ACHN (cell line): Measurements from ENCODE around the gene NTHL1.
A peak's percentile ranks its signal among the peaks of the same experiment; 100 is the strongest.
"Not testable (repeated sequence)": the region's sequence is repeated elsewhere in the genome, so short reads cannot be mapped to it uniquely, and the experiment has no call there.

Experiments
- DNase-seq: peaks from one replicate; pipeline ENCODE4 v3.0.0-alpha.2; 2015
- in situ Hi-C: cut with HindIII; loops from 2 replicates; pipeline ENCODE4 v1.10.0; 2017; ENCODE audit warnings: low sequenced_read_pairs, low pct_ligation_motif_present, low pct_unique_long_range_greater_than_20kb

Gene NTHL1

GRCh38 chr16:2023092-2024031 lies 24.3 kb downstream of the NTHL1 start:
- in situ Hi-C loops = no loop called here
- DNase-seq = peak; percentile 90

- DNase-seq = peak; percentile 79
- in situ Hi-C loops = no loop called here
Measured at GRCh38 chr16:2022723-2023091, 24.9 kb downstream of the NTHL1 start.

GRCh38 chr16:2019921-2020831 lies 27.5 kb downstream of the NTHL1 start:
- DNase-seq = no peak
- in situ Hi-C loops = no loop called here

- DNase-seq = no peak
- in situ Hi-C loops = no loop called here
Measured at GRCh38 chr16:2019518-2019920, 28.1 kb downstream of the NTHL1 start, which contains the start of gene NPW. TSS of gene NPW (plus strand) at chr16:2019785.

GRCh38 chr16:2016407-2016922 lies 31.2 kb downstream of the NTHL1 start:
- in situ Hi-C loops = no loop called here
- DNase-seq = no peak

DNA sequence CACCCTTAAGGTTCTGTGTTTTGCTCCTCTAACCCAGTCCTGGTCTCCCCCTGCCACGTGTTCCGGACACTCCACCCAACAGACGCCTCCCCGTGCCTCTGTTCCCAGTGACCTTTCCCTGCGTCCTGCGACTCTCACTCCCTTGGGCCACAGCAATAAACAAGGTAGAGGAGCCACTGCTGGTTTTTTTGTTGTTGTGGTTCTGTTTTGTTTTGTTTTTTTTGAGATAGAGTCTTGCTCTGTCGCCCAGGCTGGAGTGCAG lies 31.8 kb downstream of the NTHL1 start:
- in situ Hi-C loops = no loop called here

GRCh38 chr16:2015117-2015946 lies 32.3 kb downstream of the NTHL1 start:
- in situ Hi-C loops = no loop called here
- no peak for DNase-seq

More for the DNA sequence above, 31.8 kb downstream of the NTHL1 start:
- DNase-seq = no peak

DNA sequence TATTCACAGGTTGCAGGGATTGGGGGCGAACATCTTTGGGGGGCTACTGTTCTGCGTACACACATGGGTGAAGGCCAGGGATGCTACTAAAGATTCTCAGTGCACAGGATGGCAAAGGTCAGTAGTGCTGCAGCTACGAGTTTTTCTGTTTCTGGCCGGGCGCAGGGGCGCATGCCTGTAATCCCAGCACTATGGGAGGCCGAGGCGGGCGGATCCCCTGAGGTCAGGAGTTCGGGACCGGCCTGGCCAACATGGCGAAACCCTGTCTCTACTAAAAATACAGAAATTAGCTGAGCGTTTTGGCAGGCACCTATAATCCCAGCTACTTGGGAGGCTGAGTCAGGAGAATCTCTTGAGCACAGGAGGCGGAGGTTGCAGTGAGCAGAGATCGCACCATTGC lies 34.1 kb downstream of the NTHL1 start:
- in situ Hi-C loops = no loop called here
- no peak for DNase-seq

DNA sequence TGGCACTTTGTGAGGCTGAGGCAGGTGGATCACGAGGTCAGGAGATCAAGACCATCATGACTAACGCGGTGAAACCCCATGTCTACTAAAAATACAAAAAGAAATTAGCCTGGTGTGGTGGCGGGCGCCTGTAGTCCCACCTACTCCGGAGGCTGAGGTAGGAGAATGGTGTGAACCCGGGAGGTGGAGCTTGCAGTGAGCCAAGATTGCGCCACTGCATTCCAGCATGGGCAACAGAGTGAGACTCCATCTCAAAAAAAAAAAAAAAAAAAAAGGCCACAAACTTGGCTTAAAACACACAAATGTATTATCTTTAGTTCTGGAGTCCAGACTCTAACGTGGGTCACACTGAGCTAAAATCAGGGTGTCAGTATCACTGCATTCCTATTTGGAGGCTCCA lies 35.9 kb downstream of the NTHL1 start:
- DNase-seq, in situ Hi-C loops: not testable (repeated sequence)

DNA sequence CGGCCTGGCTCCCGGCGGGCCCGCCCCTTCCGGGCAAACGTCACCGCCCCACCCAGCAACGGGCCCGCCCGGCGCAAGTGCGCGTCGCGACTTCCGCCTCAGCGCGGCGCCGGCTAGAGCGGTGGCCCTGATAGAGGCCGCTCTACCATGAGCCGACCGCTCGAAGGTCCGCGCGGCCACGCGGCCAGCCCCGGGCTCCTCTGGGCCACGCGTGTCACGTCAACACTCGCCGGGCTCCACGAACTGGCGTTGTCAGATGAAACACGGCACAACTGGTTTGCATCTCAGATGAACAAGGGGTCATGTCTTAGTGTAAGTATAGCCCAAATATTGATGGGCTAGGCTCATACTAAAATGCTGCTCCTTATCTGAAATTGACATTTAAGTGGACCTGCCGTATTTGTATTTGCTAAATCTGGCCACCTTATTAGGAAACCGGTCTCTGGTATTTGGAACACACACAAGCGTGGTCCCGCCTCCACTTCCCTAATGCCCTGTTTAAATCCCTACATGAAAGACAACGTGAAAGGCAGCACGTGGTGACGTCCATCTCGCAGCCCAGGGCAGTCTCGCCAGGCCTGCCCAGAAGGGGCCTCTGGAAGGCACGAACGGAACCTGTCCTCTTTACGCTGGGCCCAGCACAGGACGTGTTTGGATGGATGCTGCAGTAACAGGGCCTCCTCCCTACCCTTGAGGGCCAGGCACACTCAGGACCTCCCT lies 37.7 kb downstream of the NTHL1 start, which contains the start of gene ZNF598:
ZNF598 (minus strand) TSS at position 31 of the 720 bp plus-strand sequence.
- in situ Hi-C loops = no loop called here

GRCh38 chr16:2009164-2009711 lies 38.4 kb downstream of the NTHL1 start:
- peak; percentile 22 for DNase-seq
- in situ Hi-C loops = no loop called here

More for the DNA sequence above, 37.7 kb downstream of the NTHL1 start, which contains the start of gene ZNF598:
- peak; percentile 93 for DNase-seq

- DNase-seq = no peak
- in situ Hi-C loops = no loop called here
Measured at GRCh38 chr16:2008631-2009163, 38.9 kb downstream of the NTHL1 start.

GRCh38 chr16:2008009-2008526 lies 39.6 kb downstream of the NTHL1 start:
- no peak for DNase-seq
- in situ Hi-C loops = no loop called here

- in situ Hi-C loops = no loop called here
Measured at GRCh38 chr16:2007081-2007836, 40.4 kb downstream of the NTHL1 start.

DNA sequence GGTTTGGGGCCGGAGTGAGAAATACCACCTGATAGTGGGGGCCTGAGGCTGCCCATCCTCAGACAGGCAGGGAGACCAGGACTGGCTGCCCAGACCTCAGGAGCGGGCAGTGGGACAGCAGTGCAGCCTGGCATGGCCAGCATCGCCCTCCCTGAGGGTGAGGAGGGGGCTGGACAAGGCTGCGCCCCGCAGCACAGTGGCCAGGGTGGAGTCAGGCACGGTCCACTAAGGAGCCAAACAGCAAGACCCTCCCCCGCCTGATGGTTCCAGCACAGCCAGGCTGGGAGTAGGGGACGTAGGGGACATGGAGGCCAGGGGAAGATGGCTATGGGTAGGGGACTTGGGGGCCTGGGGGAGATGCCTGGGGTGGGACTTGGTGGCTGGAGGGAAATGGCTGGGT lies 41.3 kb downstream of the NTHL1 start:
- DNase-seq = no peak
- in situ Hi-C loops = no loop called here

More at GRCh38 chr16:2007081-2007836, 40.4 kb downstream of the NTHL1 start:
- no peak for DNase-seq

DNA sequence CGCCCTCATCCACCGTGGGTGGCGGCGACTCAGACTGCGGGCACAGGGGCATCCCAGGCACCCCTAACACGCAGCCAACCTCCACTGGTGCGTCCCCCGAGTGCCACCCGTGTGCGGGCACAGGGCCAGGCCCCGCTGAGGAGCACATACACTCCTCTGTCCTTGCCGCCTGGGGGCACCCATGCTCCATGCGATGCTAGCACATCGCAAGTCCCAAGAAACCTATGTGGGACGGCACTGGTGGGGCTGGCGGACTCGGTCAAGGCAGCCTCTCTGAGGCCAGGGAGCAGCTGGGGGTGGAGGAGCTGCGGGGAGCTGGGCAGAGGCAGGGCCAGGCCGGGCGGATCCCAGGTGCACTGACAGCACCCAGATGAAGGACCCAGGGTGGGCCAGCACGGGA lies 42.0 kb downstream of the NTHL1 start:
- in situ Hi-C loops = no loop called here
- DNase-seq = no peak
